Ammon's horn (tissue), 1 donor: ENCODE data around the gene RBBP8NL.

Source experiments
- DNase-seq: peaks from one replicate; pipeline ENCODE4 v3.0.0-alpha.2; 2016; ENCODE audit warnings: low spot score

RBBP8NL gene

GRCh38 chr20:62408055-62408454, 19.3 kb downstream of the RBBP8NL start:
- DNase-seq = no peak

DNA sequence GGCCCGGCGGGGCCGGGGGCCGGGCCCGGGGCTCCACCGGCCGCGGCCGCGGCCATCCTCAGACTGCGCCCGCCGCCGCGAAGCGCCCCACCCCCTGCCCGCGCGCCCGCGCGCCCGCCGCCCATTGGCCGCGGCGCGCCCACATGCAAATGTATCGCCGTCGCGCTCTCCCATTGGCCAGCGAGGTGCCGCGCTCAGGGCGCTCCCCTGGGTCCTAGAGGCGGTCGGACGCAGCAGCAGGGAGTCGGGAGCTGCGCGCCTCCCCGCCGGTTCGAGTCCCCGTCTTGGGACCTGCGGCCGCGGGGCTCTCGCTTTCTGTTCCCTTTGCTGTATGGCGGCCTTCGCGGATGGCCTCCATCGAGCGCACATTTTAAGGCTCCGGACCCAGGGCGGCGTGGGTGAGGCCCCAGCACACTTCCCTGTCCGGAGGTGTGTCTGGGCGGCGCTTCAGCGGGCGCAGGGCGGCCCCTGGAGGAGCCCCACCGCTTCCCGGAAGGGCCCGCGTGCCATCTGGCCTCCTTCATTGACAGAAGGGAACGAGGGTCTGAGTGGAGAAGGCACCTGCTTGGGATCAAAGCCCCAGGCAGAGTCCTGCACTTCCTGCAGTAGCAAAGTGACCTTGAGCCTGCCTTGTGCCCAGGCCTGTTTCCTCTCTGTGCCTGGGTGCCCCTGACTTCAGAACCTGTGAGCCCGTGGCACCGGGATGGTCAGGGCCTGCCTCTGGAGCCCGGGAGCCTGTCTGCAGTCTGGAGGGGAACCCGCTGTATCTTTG, 19.9 kb downstream of the RBBP8NL start, which contains the start of gene CABLES2:
TSS of gene CABLES2 (minus strand) at position 65 of the 772 bp plus-strand sequence. CDS start at position 56, 9 bp downstream.
- peak; percentile 96 for DNase-seq

DNA sequence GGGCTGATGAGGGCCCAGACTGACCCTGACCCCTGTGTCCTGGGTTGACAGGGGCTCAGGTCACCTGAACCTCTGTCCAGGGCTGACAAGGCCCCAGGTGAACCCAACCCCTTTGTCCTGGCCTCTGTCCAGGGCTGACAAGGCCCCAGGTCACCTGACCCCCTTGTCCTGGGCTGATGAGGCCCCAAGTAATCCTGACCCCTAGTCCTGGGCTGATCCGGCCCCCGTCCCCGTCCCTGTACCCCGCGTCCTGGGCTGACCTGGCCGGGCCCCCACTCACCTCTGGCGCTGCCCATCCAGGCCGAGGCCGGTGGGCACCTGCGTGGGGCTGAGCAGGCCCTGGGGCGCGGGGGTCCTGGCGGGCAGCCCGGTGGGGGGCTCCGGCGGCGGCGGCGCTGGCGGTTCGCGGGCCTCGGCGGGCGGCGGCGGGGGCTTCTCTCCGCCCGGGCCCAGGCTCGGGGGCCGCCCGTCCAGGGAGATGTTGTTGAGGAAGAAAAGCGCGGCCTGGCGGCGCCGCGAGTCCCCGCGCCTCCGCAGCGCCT, 20.6 kb downstream of the RBBP8NL start:
- no peak for DNase-seq

GRCh38 chr20:62405981-62406513, 21.3 kb downstream of the RBBP8NL start:
- DNase-seq = no peak

DNA sequence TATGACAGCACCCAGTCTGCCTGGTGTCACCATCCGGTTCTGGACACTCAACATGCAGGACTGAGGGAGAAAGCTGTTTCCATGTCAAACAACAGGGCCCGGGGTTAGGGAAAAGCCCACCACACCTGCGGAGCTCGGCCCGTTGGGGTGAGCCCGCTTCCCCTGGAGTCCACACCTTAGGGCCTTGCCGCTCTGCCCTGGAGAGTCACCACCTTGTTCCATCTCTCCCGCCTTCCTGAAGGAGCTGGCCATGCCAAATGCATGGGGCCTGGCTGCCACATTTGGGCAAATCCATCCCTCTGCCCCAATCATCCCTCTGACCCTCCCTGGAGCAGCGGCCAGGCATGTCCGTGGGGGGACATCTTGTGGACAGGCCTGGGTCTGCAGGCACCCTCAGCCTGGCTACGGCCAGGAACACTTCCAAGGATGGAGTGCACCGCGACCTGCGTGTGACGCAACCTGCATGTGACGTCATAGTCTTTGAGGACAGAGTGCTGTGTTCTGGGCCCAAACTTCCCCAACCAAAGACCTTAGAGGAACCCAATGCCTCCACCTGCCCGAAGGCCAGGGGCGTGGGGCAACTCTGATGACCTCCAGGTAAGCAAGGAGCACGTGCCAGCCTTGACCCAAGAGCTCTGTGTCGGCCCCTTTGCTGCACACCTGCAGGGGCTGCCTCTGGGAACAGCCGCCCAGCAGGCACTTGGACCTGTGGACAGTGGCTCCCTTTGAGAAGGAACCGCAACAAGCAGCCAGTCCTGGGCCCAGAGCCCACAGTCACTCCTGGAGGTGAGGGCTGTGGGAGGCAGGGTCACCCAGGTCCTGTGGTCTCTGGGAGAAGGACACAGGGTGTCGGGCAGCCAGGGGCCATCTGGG, 22.0 kb downstream of the RBBP8NL start:
- DNase-seq = no peak

DNA sequence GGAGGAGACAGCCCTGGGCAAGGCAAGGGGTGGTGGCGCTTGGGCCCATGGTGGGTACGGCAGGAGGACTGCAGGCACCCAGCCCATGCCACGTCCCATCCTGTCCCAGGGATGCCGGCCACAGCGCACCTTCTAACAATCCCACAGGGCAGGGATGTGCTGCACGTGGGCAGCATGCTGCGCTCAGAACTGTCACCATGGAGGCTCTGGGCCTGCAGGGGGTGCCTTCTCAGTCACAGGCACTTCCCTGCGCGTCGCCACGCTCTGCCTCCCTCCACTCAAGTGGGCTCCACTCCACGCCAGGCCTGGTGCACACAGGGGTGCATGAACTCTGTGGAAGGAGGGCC, 22.6 kb downstream of the RBBP8NL start:
- no peak for DNase-seq

DNA sequence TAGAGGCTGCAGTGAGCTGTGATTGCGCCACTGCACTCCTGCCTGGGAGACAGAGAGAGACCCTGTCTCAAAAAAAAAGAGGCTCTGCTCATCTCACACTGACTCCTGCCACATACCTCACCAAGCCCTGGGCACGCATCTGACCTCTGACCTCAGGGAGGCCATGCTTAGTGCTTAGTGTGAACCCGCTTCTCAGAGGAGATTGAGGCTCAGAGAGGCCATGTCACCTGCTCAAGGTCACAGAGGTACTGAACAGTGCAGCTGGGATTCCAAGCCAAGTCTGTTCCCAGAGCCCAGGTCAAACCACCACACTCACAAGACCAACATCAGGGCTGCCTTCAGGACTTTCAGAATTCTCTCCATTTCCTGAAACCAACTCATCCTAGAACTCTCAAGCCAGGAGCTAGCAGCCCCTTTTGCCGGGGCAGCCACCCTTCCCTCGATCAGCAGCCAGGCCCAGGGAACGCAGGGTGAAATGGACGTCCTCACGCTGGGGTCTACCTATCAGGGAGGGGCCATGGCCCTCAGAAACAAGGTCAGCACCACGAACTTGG, 23.1 kb downstream of the RBBP8NL start:
- no peak for DNase-seq

GRCh38 chr20:62403331-62403730, 24.0 kb downstream of the RBBP8NL start:
- DNase-seq = no peak

DNA sequence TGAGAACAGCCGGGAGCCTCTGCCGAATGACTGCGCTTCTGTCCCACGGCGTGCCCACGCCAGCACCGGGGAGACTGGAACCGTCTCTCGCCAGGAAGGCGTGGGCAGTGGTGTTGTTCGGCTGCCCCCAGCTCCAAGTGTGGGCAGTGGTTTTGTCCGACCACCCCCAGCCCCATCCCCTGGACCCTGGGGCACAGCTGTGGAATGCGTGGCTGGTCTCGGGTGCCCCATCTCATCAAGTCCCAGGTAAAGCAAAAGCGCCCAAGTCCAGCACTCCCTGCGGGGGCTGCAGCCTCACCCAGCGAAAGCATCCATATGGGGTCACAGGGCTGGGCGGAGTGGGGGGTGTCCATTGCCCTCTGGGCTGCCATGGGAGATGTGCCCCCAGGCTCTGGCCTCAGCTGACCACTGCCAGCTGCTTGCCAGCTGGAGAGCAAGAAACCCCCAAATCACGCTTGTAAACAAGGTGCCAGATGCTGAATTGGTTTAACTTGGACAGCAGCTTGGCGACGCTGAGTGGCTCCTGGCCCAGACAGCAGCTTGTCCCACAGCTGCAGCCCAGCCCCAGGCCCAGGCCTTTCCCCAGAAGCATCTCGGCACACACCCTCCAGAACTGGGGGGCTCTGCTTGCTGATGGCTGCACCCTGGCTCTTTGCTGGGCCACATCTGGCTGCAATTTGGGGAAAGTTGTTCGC, 24.7 kb downstream of the RBBP8NL start:
- no peak for DNase-seq

DNA sequence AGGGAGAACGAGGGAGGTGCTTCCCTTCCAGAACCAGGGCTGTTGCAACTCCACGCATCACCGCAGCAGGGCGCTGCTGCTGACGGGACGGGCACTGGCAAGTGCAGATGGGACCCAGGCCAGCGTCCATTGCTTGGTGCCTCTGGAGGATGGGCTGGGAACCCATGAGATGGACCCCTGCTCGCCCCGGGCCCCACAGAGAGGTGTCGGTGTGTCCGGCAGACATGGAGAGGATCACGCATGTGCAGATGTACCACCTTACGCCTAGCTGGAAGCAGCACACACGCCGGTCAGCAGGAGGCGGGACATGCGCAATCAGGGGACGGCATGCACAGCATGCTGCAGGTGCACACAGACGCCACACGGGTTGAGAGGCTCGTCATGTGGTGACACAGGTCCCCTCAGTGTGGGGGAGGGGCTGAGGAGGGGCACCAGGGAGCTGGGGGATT, 26.0 kb downstream of the RBBP8NL start:
- DNase-seq = no peak

- DNase-seq = no peak
These were observed 26.8 kb downstream of the RBBP8NL start for GRCh38 chr20:62400541-62400940.

- DNase-seq = no peak
These were observed 27.3 kb downstream of the RBBP8NL start for GRCh38 chr20:62400021-62400420.

GRCh38 chr20:62398120-62398821, 29.1 kb downstream of the RBBP8NL start:
- DNase-seq = no peak

- no peak for DNase-seq
These were observed 30.7 kb downstream of the RBBP8NL start for GRCh38 chr20:62396367-62397239.

- DNase-seq = no peak
These were observed 31.8 kb downstream of the RBBP8NL start for GRCh38 chr20:62395311-62396242.

DNA sequence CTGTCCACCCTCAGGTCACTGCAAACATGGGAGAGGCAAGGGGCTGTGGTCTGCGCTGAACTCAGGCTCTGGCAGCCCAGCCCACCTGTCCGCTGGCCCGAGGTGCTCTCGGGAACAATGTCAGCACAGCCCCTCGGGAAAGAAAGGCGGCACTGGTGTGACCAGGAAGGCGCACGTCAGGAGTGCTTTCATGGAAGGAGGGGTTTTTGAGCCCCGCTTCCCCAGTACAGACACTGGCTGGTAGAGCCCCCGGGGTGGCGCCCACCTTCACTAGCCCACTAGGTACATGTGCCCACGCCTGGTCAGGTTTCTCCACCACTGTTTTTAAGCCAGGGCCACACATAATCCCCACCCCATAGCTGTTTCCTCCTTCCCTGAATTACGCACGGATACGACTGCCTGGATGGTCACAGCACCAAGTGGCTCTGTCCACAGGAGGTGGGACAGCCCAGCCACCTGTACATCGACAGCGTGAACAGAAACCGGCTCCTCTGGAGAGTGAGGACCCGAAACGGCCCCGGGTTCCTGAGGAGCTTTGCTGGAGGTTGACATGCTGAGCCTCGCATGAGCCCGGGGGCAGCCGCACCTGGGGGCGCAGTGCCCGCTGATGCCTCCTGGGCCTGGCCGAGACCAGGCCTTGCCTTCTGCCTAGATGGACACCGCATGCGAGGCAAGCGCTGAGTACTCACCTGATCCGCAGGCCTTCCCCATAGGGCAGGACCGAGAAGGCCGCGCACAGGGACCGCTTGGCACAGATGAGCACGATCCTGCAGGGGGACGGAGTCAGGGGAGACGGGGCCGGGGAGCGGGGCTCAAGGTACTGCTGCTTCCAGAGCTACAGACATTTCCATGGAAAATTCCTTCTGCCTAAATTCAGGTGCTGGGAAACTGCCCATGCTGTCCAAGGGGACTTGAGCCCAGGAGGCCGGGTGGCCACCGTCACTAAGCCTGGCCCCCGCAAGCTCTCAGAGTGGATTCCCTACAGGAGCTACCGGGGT, 32.8 kb downstream of the RBBP8NL start:
- DNase-seq = no peak

- DNase-seq = no peak
These were observed 33.5 kb downstream of the RBBP8NL start for GRCh38 chr20:62393830-62394229.

- DNase-seq = no peak
These were observed 34.0 kb downstream of the RBBP8NL start for GRCh38 chr20:62393335-62393665.
